Thyroid gland (tissue), 4 donors: ENCODE measurements around the gene ACAA1. TPM values are rescaled to one million over a fixed set of nuclear protein-coding genes. Genes with fewer than 3 reads are reported as not detected.

Source experiments
- DNase-seq, 2 donors: peaks; one replicate each; pipeline ENCODE4 v3.0.0-alpha.2; 2019
- H3K27ac ChIP-seq, 3 donors: fragments of 200-600 bp; sonication (generic); 1 replicate in 2 of 3; 2 replicates in 1 of 3; pipeline ENCODE4 v1.5.1; 2016 to 2019; ENCODE audit warnings: mild to moderate bottlenecking in 1 of 3, moderate library complexity in 1 of 3
- H3K27me3 ChIP-seq: fragments of 200-600 bp; sonication (generic); one replicate; pipeline ENCODE4 v1.5.1; 2019
- H3K36me3 ChIP-seq, 2 donors: fragments of 200-600 bp; sonication (generic); one replicate each; pipeline ENCODE4 v1.5.1; 2016 to 2019
- H3K4me1 ChIP-seq, 2 donors: fragments of 200-600 bp; sonication (generic); one replicate each; pipeline ENCODE4 v1.5.1; 2017 to 2019
- H3K4me3 ChIP-seq, 3 donors: fragments of 200-600 bp; sonication (generic); replicated peaks in 1 of 3; 1 replicate in 2 of 3; 2 replicates in 1 of 3; pipeline ENCODE4 v1.5.1; 2016; ENCODE audit warnings: mild to moderate bottlenecking in 1 of 3
- H3K9me3 ChIP-seq: fragments of 200-600 bp; sonication (generic); one replicate; pipeline ENCODE4 v1.5.1; 2017
- POLR2A ChIP-seq, 2 donors: fragments of 450-650 bp; IDR thresholded peaks; one replicate each; pipeline ENCODE4 v1.6.1; 2017; ENCODE audit warnings: antibody characterized with exemption in 2 of 2, mild to moderate bottlenecking in 2 of 2, moderate library complexity in 1 of 2
- WGBS, 2 donors: methylation state at CpG; one replicate each; pipeline ENCODE4 v1.1.5; 2017; 5-methylcytosine and 5-hydroxymethylcytosine counted together
- intact Hi-C: fragments of 100-400 bp; cut with DNase I; formaldehyde crosslinking; loops from one replicate; pipeline ENCODE4 v1.15.1; 2023
- total RNA-seq, 4 donors: library from RNA; depleted of rRNA; stranded (reverse); fragments of >200 nt; gene quantifications; one replicate each; pipeline ENCODE4 v1.2.3, GENCODE V29; 2016
- TF ChIP-seq, protein P1 (sequence below), 6 experiments: fragments of 200-600 bp in 3 of 6; fragments of 450-650 bp in 3 of 6; sonication (generic) in 3 of 6; IDR thresholded peaks; one replicate each; pipeline ENCODE4 v1.5.1; 2016 to 2019; ENCODE audit warnings: antibody characterized with exemption in 6 of 6, mild to moderate bottlenecking in 2 of 6, inconsistent platforms in 1 of 6, moderate library complexity in 1 of 6

The ACAA1 gene
- total RNA-seq, 4 donors from 2014 or later = 63.3 to 86.1 (median 75.1) TPM

DNA sequence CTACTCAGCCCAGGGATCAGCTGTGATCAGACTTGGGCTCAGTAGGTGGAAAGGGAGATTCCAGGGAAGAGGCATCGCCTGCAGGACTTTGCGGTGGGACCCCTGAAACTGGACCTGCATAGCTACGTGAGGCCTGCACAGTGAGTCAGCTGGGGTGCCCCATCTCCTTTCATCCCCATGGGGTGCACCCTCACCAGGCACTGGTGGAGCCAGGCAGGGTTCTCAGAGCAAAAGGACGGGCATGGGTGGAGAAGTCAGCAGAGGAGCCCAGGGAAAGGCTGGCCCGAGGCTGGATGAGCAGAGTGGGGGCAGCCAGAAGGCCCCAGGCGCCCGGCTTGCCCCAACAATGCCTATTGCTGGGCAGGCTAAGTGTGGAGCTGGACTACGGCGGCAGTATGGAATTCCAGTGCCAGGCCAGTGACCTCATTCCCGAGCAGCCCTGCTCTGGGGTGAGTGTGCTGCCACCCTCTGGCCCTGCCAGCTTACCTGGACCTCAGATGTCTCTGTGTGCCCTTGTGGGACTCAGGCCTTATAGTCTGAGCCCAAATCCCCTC, 19.7 kb downstream of the ACAA1 start:
- peak in 1 of 2 donors; percentile 29 for DNase-seq
- Histone ChIP-seq H3K36me3 (peaks cover 8 to 10% of the 10 kb centered on the region in 2 donors), H3K4me3 (no peak overlapping the region), H3K4me1 (no peaks in the 10 kb centered on the region), H3K27me3 (no peaks in the 10 kb centered on the region), H3K27ac (no peak overlapping the region), H3K9me3 (no peaks in the 10 kb centered on the region)
- WGBS, 2 donors = 84 to 92% methylated on average over 7 to 8 of the region's 10 CpGs
- intact Hi-C loops = no loop called here
- TF ChIP-seq POLR2A (IDR thresholded peaks at IDR 0.05) = no peak
- TF ChIP-seq, protein P1, sequence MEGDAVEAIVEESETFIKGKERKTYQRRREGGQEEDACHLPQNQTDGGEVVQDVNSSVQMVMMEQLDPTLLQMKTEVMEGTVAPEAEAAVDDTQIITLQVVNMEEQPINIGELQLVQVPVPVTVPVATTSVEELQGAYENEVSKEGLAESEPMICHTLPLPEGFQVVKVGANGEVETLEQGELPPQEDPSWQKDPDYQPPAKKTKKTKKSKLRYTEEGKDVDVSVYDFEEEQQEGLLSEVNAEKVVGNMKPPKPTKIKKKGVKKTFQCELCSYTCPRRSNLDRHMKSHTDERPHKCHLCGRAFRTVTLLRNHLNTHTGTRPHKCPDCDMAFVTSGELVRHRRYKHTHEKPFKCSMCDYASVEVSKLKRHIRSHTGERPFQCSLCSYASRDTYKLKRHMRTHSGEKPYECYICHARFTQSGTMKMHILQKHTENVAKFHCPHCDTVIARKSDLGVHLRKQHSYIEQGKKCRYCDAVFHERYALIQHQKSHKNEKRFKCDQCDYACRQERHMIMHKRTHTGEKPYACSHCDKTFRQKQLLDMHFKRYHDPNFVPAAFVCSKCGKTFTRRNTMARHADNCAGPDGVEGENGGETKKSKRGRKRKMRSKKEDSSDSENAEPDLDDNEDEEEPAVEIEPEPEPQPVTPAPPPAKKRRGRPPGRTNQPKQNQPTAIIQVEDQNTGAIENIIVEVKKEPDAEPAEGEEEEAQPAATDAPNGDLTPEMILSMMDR (IDR thresholded peaks at IDR 0.05) = no peak

DNA sequence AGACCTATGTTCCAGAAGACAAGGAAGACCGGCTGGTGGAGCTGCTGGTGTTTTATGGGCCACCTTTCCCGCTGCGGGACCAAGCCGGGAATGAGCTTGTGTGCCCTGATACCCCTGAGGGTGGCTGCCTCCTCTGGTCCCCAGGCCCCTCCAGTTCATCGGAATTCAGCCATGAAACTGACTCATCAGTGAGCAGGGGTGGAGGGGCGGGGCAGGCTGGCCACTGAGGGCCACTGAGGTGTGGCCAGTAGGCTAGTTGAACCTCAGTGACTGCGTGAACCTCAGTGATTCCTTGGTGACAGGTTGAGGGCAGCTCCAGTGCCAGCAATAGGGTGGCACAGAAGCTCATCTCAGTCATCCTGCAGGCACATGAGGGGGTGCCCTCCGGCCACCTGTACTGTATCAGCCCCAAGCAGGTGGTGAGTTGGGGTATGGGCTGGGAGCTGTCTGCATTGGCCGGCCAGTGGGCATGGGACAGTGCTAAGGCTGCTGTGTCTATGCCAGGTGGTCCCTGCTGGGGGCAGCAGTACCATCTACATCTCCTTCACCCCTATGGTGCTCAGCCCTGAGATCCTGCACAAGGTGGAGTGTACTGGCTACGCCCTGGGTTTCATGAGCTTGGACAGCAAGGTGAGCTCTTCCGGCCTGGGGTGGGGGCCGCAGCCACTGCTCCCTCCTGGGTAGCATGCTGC, 20.3 kb downstream of the ACAA1 start:
- Histone ChIP-seq H3K4me3 (no peak overlapping the region), H3K27me3 (no peaks in the 10 kb centered on the region), H3K4me1 (no peaks in the 10 kb centered on the region), H3K36me3 (peaks cover 2 to 4% of the 10 kb centered on the region in 2 donors), H3K27ac (no peak overlapping the region), H3K9me3 (no peaks in the 10 kb centered on the region)
- DNase-seq = no peak
- TF ChIP-seq, protein P1 (IDR thresholded peaks at IDR 0.05) = no peak
- no peak for TF ChIP-seq POLR2A (IDR thresholded peaks at IDR 0.05)
- 83 to 93% methylated on average over 6 to 9 of the region's 12 CpGs for WGBS, 2 donors
- intact Hi-C loops = no loop called here

DNA sequence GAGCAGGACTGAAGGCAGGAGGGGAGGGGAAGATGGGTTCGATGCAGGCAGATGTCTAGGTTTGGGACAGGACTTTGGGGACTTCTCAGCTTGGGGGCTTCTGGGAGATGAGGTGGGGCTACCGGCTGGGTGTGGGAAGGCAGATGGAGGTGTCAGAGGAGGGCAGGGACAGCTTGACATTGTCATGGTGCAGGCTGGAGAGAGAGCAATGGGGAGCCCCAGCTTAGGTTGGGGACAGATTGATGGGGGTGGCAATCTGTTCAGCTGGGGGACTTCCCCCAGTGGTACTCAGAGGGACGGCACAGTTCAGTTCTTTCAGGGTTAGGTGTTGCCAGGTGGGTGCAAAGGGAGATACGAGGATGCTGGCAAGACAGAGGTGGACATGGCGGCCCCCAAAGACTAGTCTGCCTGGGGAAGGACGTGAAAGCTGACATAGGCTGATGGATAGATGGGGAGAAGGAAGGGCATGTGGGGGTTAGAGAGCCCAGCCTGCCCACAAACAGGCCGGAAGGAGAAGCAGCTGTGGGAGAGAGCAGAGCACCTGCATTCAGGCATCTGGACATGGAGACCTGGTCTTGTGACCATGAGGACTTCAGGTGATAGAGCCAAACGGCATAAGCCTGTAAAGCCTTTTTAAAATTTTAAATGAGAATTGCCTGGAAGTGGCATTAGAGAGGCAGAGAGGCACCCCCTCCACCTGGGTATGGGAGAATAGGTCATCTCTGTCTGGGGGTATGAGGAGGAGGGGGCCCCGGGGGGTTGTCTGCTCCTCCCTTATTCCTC, 21.1 kb downstream of the ACAA1 start:
- Histone ChIP-seq H3K36me3 (no peaks in the 10 kb centered on the region), H3K27me3 (no peaks in the 10 kb centered on the region), H3K4me3 (no peak overlapping the region), H3K9me3 (no peaks in the 10 kb centered on the region), H3K27ac (no peak overlapping the region), H3K4me1 (no peaks in the 10 kb centered on the region)
- WGBS, 2 donors = 72 to 75% methylated on average over 9 of the region's 9 CpGs
- TF ChIP-seq, protein P1 (IDR thresholded peaks at IDR 0.05) = no peak
- no peak for TF ChIP-seq POLR2A (IDR thresholded peaks at IDR 0.05)
- intact Hi-C loops = no loop called here
- no peak for DNase-seq

DNA sequence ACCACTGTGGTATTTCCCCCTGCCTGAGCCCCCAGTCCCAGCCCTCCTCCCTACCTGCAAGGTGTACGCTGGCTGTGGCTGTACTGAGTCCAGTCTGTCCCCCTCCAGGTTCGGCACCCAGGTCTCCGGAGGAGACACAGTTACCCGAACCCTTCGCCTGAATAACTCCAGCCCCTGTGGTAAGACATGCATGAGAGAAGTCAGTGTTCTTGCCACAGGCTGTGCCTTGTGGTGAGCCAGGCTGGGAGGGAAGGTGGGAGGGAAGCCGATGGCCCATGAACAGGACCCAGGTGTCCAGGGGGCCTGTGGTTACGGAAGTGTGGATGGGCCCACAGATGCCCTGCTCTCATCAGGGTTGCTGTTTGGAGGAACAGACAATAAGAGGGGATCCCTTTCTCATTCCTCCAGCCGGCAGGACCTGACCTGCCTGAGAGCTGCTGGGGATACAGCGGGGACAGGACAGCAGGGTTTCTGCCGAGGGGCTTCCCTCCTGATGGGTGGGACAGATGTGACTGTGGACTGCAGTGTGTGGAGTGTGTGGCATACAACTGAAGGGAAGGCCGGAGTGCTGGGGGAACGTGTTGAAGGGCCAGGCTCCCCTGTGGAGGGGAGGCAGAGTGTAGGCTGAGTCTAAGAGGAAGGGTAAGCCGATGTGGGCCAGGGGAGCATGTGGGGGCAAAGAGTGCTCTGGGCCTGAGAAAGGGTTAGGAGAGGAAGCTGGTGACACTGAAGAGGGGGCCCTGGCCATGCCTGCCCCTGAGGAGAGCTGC, 21.9 kb downstream of the ACAA1 start:
- Histone ChIP-seq H3K4me3 (no peak overlapping the region), H3K9me3 (no peaks in the 10 kb centered on the region), H3K4me1 (no peaks in the 10 kb centered on the region), H3K36me3 (no peaks in the 10 kb centered on the region), H3K27ac (no peak overlapping the region), H3K27me3 (no peaks in the 10 kb centered on the region)
- no peak for TF ChIP-seq POLR2A (IDR thresholded peaks at IDR 0.05)
- TF ChIP-seq, protein P1 (IDR thresholded peaks at IDR 0.05) = no peak
- intact Hi-C loops = no loop called here
- DNase-seq = no peak
- 72 to 78% methylated on average over 13 of the region's 13 CpGs for WGBS, 2 donors
